Karpas-422 (cell line): ENCODE measurements around the gene KLHL22. TPM values are rescaled to one million over a fixed set of nuclear protein-coding genes. Genes with fewer than 3 reads are reported as not detected.

Experiments
- DNase-seq: peaks from one replicate; pipeline ENCODE4 v3.0.0-alpha.2; 2015
- H2AFZ ChIP-seq: fragments of 200-600 bp; sonication (generic); 2 replicates; pipeline ENCODE4 v1.6.1; 2014; ENCODE audit warnings: antibody characterized with exemption, low read length, mixed read lengths
- H3K27ac ChIP-seq: fragments of 200-600 bp; sonication (generic); 2 replicates; pipeline ENCODE4 v1.5.1; 2014; ENCODE audit warnings: mild to moderate bottlenecking, low read length, moderate library complexity
- H3K27me3 ChIP-seq: fragments of 200-600 bp; sonication (generic); 2 replicates; pipeline ENCODE4 v1.6.1; 2014; ENCODE audit warnings: low read length, mixed read lengths
- H3K36me3 ChIP-seq: fragments of 200-600 bp; sonication (generic); 2 replicates; pipeline ENCODE4 v1.6.1; 2014; ENCODE audit warnings: low read length, mixed read lengths; ENCODE audit not compliant: insufficient read depth
- H3K4me1 ChIP-seq: fragments of 200-600 bp; sonication (generic); 2 replicates; pipeline ENCODE4 v1.6.1; 2014; ENCODE audit warnings: mild to moderate bottlenecking, low read length, mixed read lengths
- H3K4me2 ChIP-seq: fragments of 200-600 bp; sonication (generic); 2 replicates; pipeline ENCODE4 v1.6.1; 2014; ENCODE audit warnings: low read length, low read depth, mild to moderate bottlenecking; ENCODE audit not compliant: poor library complexity, severe bottlenecking
- H3K4me3 ChIP-seq: fragments of 200-600 bp; sonication (generic); 2 replicates; pipeline ENCODE4 v1.5.1; 2014; ENCODE audit warnings: mild to moderate bottlenecking, antibody characterized with exemption, low read length, mixed read lengths
- H3K79me2 ChIP-seq: fragments of 200-600 bp; sonication (generic); 2 replicates; pipeline ENCODE4 v1.6.1; 2014; ENCODE audit warnings: mild to moderate bottlenecking, low read length, mixed read lengths
- H3K9ac ChIP-seq: fragments of 200-600 bp; sonication (generic); 2 replicates; pipeline ENCODE4 v1.6.0; 2014; ENCODE audit warnings: low read length
- H3K9me2 ChIP-seq: fragments of 200-600 bp; sonication (generic), shearing (Covaris generic); replicated peaks from 2 replicates; pipeline ENCODE4 v1.6.0; 2014; ENCODE audit warnings: mild to moderate bottlenecking, low read length, moderate library complexity; ENCODE audit not compliant: insufficient read depth
- H3K9me3 ChIP-seq: fragments of 300-700, 200-600 bp; sonication (generic); 2 replicates; pipeline ENCODE4 v1.6.1; 2014; ENCODE audit warnings: low read length, mixed read lengths
- H4K20me1 ChIP-seq: fragments of 200-600 bp; sonication (generic); 2 replicates; pipeline ENCODE4 v1.6.1; 2014; ENCODE audit warnings: mild to moderate bottlenecking, antibody characterized with exemption, low read length, low read depth; ENCODE audit not compliant: insufficient read depth
- total RNA-seq: library from RNA; depleted of rRNA; stranded (reverse); fragments of >200 nt; shearing (Covaris generic); gene quantifications from 2 replicates; pipeline ENCODE4 v1.2.3, GENCODE V29; 2014; ENCODE audit warnings: low replicate concordance

The KLHL22 gene
- total RNA-seq, 1 experiment from 2014 or later = 9.7 TPM

DNA sequence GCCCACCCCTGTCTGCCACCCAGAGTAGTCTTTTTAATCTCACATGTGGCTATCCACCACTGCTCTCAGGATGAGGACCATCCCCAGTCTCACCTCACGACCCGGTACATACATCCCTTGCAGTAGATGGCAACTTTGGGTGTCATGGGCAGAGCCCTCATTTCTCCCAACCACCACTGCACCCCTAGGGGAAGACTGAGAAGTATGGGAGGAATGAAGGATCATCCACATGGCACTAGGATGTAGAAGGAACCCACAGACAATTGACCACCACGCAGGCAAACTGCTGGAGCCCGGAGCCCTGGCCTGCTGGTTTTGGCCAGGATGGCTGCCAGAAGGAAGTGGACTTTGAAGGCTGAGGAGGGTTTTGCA lies 56.1 kb downstream of the KLHL22 start:
- Histone ChIP-seq H3K4me2 (no peak overlapping the region), H3K9me3 (no peaks in the 10 kb centered on the region), H3K9me2 (no peaks in the 10 kb centered on the region), H3K9ac (no peak overlapping the region), H4K20me1 (no peaks in the 10 kb centered on the region), H3K4me1 (no peaks in the 10 kb centered on the region), H3K4me3 (no peak overlapping the region), H3K27ac (no peak overlapping the region), H2AFZ (no peak overlapping the region), H3K79me2 (no peaks in the 10 kb centered on the region), H3K27me3 (no peaks in the 10 kb centered on the region), H3K36me3 (no peaks in the 10 kb centered on the region; the same call in 1 of the 2 replicates)
- no peak for DNase-seq

- Histone ChIP-seq H3K4me2 (no peak overlapping the region), H3K4me3 (no peak overlapping the region), H2AFZ (no peak overlapping the region), H3K9ac (no peak overlapping the region), H3K27me3 (no peaks in the 10 kb centered on the region), H3K36me3 (no peaks in the 10 kb centered on the region; the same call in 1 of the 2 replicates), H3K79me2 (no peaks in the 10 kb centered on the region), H3K4me1 (no peaks in the 10 kb centered on the region), H3K9me2 (no peaks in the 10 kb centered on the region), H4K20me1 (no peaks in the 10 kb centered on the region), H3K9me3 (no peaks in the 10 kb centered on the region), H3K27ac (no peak overlapping the region)
- DNase-seq = no peak
Measured at GRCh38 chr22:20438678-20439492, 56.7 kb downstream of the KLHL22 start.

- H3K4me3 ChIP-seq = no peak overlapping the region
- no peaks in the 10 kb centered on the region for H3K9me3 ChIP-seq
- H4K20me1 ChIP-seq = no peaks in the 10 kb centered on the region
- H3K9me2 ChIP-seq = no peaks in the 10 kb centered on the region
- no peaks in the 10 kb centered on the region; the same call in 1 of the 2 replicates for H3K36me3 ChIP-seq
- no peaks in the 10 kb centered on the region for H3K4me1 ChIP-seq
- DNase-seq = no peak
- H3K79me2 ChIP-seq = no peaks in the 10 kb centered on the region
- H3K27me3 ChIP-seq = no peaks in the 10 kb centered on the region
- H3K4me2 ChIP-seq = no peak overlapping the region
- H3K27ac ChIP-seq = no peak overlapping the region
- H2AFZ ChIP-seq = no peak overlapping the region
- no peak overlapping the region for H3K9ac ChIP-seq
Measured at GRCh38 chr22:20438427-20438677, 57.2 kb downstream of the KLHL22 start.

GRCh38 chr22:20437613-20438426 lies 57.8 kb downstream of the KLHL22 start, which contains the start of gene SCARF2:
SCARF2 (minus strand) TSS chr22:20437825; CDS start chr22:20437754, 71 bp downstream.
- Histone ChIP-seq H3K27ac (no peak within 1 kb of the TSS), H3K79me2 (no peaks in the 10 kb centered on the region), H3K9me2 (no peaks in the 10 kb centered on the region), H3K4me2 (no peak within 1 kb of the TSS), H3K27me3 (no peaks in the 10 kb centered on the region), H4K20me1 (no peaks in the 10 kb centered on the region), H3K4me1 (no peaks in the 10 kb centered on the region), H3K9ac (no peak within 1 kb of the TSS), H3K4me3 (no peak within 1 kb of the TSS), H3K9me3 (no peaks in the 10 kb centered on the region), H3K36me3 (no peaks in the 10 kb centered on the region; the same call in 1 of the 2 replicates), H2AFZ (no peak within 1 kb of the TSS)
- DNase-seq = no peak

GRCh38 chr22:20436768-20437612 lies 58.6 kb downstream of the KLHL22 start:
- H3K36me3 ChIP-seq = no peaks in the 10 kb centered on the region
- no peaks in the 10 kb centered on the region for H3K9me3 ChIP-seq
- H4K20me1 ChIP-seq = no peaks in the 10 kb centered on the region
- H3K4me1 ChIP-seq = no peaks in the 10 kb centered on the region
- H3K9ac ChIP-seq = no peak overlapping the region
- no peaks in the 10 kb centered on the region for H3K79me2 ChIP-seq
- no peak overlapping the region for H2AFZ ChIP-seq
- H3K4me3 ChIP-seq = no peak overlapping the region
- DNase-seq = no peak
- no peak overlapping the region for H3K4me2 ChIP-seq
- H3K27ac ChIP-seq = no peak overlapping the region
- H3K9me2 ChIP-seq = no peaks in the 10 kb centered on the region
- H3K27me3 ChIP-seq = no peaks in the 10 kb centered on the region

DNA sequence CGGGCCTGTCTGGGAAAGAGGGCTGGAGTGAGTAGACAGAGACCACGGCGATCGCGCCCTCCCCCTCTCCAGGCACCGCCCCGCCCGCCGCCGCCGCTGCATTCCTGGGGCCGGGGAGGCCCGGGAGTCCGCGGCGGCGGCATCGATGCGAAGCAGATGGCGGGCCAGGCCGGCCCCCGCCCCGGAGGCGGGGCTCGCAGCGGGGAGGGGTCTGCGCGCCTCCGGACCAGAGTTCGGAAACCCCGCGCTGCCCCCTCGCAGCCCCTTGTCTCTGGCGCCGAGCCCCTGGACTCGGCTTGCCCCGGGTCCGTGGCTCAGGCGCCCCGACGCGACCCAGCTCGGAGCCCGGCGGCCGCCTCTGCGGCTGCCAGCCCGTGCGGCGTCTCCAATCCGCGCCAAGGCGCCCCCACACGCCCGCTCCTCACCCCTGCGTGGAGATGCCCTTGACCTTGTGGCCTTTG lies 59.3 kb downstream of the KLHL22 start:
- Histone ChIP-seq H3K4me3 (no peak overlapping the region), H3K9ac (no peak overlapping the region), H3K36me3 (no peaks in the 10 kb centered on the region), H3K27ac (no peak overlapping the region), H3K4me1 (no peaks in the 10 kb centered on the region), H3K4me2 (no peak overlapping the region), H3K27me3 (no peaks in the 10 kb centered on the region), H3K9me3 (no peaks in the 10 kb centered on the region), H3K9me2 (no peaks in the 10 kb centered on the region), H4K20me1 (no peaks in the 10 kb centered on the region), H3K79me2 (no peaks in the 10 kb centered on the region), H2AFZ (no peak overlapping the region)
- DNase-seq = no peak

GRCh38 chr22:20435436-20436306 lies 59.9 kb downstream of the KLHL22 start:
- H3K4me3 ChIP-seq = no peak overlapping the region
- H3K27ac ChIP-seq = no peak overlapping the region
- no peak overlapping the region for H3K9ac ChIP-seq
- H2AFZ ChIP-seq = no peak overlapping the region
- H3K9me3 ChIP-seq = no peaks in the 10 kb centered on the region
- H3K9me2 ChIP-seq = no peaks in the 10 kb centered on the region
- H3K4me1 ChIP-seq = no peaks in the 10 kb centered on the region
- no peaks in the 10 kb centered on the region for H3K36me3 ChIP-seq
- H3K79me2 ChIP-seq = no peaks in the 10 kb centered on the region
- no peak for DNase-seq
- H3K27me3 ChIP-seq = no peaks in the 10 kb centered on the region
- no peak overlapping the region for H3K4me2 ChIP-seq
- no peaks in the 10 kb centered on the region for H4K20me1 ChIP-seq
